ENCODE results near the gene CDK5R1.

The CDK5R1 gene

DNA sequence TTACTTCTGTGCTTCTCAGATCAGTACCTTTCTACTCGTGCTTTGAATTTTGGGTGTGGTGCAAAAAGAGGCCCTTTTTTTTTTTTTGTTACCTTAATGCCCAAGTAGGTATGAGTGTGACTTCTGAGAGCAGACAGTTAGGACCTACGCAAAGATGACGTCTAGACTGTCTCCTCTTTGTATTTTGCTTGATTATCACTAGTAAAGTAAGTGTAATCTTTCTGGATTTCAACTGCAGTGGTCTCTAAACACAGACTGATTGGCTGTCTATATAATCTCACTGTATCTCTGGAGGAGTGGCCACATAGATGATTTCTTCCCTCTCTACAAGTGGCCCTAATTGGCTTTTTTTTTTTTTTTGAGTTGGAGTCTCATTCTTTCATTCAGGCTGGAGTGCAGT is 11.5 kb upstream of the CDK5R1 start:
- DNase-seq, result no peak

DNA sequence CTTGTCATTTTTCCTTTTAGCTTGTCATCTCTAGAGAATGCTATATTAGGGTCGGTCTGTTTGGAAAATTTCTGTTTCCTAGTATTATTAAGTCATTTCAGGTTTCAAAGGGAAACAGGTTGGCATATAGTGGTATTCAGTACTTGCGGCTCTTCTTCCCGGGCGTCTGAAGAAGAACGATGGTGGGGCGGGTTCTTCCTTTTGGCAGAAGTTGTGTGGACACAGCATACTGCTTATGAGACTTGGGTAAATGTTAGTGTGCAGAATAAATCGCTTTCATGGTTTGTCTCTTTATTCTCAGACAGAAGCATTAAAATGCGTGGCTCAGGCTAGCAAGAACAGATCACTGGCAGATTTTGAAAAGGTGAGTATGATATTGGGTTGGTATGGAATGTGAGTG is 9.6 kb upstream of the CDK5R1 start:
- no peak for DNase-seq

DNA sequence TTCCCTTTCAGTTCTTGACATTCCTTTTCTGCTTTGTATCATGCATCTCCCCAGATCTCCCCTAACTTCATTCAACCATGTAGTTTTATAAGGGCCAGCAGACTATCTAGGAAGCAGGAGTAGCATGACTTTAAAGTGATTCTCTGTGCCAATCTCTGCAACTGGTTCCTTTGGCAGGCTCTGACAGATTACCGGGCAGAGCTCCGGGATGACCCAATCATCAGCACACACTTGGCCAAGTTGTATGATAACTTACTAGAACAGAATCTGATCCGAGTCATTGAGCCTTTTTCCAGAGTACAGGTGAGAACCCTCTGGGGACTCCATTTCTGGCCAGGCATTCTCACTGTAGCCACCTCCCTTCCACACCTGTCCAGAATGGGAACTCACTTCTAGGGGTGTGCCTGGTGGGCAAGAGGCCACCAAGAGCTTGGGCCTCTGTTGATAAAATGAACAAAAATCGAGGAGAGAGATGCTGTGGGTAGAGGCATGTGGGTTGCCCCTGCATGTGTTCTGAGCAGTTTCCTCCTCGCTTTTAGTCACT is 7.6 kb upstream of the CDK5R1 start:
- no peak for DNase-seq

DNA sequence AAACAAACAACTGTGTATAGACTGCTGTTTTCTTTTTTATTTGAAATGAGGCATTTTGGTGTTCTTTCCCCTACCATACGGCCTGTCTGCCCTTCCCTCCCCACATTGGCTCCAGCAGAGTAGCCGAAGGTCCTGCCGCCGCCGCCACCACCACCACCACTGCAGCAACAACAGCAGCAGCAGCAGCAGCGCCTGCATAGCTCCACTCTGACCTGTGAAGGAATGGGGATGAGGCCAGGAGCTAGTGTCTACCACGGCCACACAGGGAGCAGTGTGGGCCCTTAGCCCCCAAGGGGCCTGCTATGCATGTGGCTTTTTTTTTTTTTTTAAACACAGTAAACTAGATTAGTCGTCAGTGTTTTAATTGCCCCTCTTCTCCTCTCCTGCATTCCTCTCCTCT is 5.6 kb upstream of the CDK5R1 start:
- DNase-seq, result no peak

GRCh38 chr17:32482568-32483320 is 4.0 kb upstream of the CDK5R1 start:
- no peak for DNase-seq

GRCh38 chr17:32483451-32484019 is 3.3 kb upstream of the CDK5R1 start:
- peak in 1 of 2 donors; percentile 34 for DNase-seq

DNA sequence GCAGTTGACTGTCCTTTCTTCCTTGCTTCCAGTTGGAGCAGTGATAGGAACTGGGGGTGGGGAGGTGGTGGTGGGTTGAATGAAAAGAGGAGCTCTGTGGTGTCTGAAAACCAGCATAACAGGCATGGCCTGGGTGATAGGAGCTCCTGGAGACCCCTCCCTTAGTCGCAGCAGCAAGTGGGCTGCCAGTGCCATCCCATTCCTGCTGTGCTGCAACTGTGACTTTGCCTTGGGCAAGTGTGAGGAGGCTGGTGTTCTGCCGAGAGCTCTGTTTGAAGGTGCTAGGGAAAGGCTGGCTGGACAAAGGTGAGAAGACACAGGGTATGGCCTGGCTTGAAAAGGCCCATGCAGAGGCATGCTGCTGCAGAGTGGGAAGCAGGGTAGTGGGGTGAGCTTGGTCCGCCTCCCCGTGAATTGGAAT is 2.7 kb upstream of the CDK5R1 start:
- DNase-seq, result no peak

DNA sequence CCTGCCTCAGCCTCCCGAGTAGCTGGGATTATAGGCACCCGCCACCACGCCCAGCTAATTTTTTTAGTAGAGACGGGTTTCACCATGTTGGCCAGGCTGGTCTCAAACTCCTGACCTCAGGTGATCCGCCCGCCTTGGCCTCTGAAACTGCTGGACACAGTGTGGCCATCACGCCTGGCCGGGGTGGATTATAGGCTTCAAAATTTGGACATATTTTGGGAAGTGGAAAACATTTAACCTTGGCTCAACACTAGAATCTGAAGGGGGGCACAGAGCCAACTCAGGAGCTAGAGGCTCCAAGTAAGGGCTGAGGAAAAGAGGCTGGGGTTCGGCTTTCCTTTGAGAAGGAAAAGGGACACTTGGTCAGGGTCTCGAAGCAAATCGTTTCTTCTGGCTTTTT is 2.2 kb upstream of the CDK5R1 start:
- no peak for DNase-seq

DNA sequence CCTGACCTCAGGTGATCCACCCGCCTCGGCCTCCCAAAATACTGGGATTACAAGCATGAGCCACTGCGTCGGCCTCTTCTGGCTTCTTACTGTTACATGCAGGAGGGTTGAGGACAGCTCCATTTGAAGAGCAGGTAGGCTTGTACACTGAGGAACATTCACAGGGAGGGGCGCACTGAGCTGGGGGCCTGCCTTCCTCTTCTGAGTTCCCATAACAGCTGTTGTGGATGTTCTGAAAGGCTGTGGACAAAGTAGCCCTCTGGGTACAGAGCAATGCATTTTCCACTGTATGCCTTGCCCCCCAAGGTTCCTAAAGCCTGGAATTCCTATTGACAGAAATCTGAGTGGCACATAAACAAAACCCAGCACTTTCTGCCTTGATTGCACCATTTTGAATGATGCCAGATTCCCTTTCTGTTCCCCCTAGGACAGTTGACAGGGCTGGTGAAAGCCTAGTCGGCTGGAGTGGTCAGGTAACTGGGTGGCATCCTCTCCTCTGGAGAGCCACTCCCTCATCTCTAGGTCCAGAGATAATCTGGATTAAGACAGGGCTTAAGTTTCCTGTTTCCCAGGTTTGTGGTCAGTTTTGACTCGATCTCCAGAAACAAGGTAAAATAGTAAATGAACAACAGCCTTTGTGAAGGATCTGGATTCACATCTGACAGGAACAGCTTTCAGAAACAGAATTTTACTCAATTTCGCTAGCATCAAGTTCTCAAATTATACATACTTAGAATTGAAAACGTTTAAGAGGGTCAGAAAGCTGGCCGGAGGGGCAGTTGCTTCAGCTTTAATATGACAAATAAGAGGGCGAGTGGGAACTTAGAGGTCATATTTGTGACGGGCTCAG is 1.3 kb upstream of the CDK5R1 start:
- DNase-seq, result no peak

GRCh38 chr17:32486111-32486700 is 587 bp upstream of the CDK5R1 start:
- DNase-seq, result peak; percentile 72 to 78

GRCh38 chr17:32487473-32488176 is 832 bp downstream of the CDK5R1 start:
- DNase-seq, result peak; percentile 42 to 50

DNA sequence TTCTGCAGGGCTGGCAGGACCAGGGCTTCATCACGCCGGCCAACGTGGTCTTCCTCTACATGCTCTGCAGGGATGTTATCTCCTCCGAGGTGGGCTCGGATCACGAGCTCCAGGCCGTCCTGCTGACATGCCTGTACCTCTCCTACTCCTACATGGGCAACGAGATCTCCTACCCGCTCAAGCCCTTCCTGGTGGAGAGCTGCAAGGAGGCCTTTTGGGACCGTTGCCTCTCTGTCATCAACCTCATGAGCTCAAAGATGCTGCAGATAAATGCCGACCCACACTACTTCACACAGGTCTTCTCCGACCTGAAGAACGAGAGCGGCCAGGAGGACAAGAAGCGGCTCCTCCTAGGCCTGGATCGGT is 1.4 kb downstream of the CDK5R1 start:
- no peak for DNase-seq

DNA sequence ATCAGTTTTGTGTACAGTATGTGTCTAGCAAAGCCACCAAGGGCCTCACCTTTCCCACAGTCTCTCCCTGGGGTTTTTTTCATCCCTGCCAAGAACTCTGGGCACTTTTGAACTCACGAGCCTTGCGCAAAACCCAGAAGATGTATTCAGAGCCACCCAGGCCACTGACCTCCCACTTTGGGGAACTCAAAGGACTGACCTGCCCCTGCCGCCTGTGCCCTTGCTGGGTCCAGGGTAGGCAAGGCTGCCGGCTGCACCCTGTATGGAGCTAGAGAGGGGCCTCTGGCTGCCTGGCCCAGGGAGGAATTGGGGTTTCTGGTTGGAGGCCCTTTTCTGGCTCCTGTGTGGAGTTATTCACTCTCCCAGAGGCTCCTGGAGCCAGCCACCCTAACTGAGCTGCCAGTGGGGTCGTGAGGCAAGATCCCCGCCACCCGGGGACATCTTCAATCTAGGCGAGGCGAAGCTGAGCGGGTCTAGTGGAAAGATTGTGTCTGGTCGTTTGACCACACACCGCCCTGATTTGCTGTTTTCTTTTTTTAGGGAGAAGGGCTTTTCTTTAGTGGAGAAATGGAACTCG is 1.9 kb downstream of the CDK5R1 start:
- DNase-seq, result no peak

DNA sequence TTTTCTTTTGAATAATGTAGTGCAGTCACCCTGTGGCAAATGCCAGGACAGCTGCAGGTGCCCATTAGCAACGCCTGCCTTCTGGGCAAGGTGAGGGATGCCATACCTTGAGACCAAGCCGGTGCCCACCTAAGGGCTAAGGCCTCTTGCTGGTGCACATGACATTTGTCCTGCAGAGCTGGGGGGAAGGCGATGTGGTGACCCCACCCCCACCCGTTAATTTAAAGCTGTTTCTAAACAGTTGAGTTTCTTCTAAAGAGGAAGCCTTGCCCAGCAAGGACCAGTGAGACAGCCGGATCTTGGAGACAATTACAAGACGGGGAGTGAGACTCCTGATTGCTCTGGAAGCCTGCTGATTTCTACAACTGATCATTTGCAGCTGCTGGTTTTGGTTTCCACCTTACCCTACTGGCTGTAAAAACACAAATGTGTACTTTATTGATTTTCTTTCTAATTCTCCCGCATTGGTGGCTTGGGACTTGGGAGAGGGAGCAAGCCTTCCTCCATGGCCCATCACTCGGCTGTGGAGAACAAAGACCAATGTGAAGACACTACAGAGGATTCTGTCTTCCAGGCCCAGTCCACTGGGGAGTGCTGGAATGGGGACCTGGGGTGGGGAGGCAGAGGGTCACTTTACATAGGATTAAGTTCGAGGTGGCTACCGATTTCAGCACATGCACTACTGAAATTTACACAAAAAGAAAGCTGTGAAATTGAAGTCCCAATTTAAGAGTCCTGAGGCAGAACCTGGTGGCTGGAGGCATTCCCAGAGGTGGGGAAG is 2.7 kb downstream of the CDK5R1 start:
- no peak for DNase-seq

DNA sequence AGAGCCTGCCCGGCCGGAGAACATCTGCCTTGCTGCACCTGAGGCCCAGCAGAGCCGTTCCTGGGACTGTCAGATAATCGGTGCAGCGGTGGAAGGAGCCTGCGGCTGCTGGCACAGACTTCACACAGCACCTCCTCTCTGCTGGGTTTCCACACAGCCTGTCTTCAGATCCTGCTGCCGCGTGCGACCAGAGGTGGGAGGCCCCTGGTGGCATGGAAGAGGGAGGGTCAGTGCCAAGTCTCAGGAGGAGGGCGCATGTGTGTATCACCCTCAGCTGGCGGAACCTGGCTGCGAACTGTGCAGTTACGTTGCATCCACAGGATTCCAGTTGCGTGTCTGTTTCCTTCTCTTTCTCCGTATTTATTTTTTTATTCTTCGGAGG is 3.3 kb downstream of the CDK5R1 start:
- no peak for DNase-seq

- DNase-seq, result peak; percentile 40 to 55
Observed at GRCh38 chr17:32491371-32492263, 4.8 kb downstream of the CDK5R1 start.

DNA sequence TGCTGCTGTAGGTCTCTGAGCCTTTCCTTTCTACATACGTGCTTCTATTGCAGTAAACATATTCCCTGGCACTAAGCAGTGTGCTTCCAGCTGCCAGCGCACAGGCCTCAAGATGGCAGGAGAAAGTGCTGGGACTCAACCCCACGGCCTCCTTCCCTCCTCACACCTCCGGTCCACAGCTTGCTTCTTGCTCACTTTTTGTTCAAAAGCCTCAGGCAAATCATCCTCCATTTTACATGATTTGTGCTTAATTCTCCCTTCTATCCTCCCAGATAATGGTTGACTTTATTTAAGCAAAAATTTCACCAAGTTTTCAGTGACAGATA is 5.4 kb downstream of the CDK5R1 start:
- no peak for DNase-seq

- DNase-seq, result no peak
Observed at GRCh38 chr17:32492648-32493289, 6.0 kb downstream of the CDK5R1 start.

DNA sequence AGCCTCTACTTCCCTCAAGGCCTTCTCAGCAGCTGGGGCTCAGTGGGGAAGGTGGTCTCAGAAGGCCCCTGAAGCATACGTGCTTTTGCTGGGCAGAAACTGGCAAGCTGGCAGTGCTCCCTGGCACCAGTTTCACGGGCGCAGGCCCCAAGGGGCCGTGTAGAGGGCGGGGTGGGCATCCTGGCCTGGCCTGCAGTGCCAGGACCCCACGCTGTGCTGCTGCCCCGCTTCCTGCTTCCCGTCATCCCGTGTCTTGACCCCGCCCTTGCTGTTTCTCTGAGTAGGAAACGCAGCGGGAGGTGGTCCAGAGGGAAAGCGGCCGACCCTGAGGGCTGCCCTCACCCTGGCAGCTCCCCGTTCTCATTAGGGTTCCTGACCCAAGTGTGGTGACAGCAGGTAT is 6.8 kb downstream of the CDK5R1 start:
- DNase-seq, result no peak

GRCh38 chr17:32493976-32494513 is 7.3 kb downstream of the CDK5R1 start:
- no peak for DNase-seq
